Mononuclear cell (primary cell): ENCODE measurements around the gene CPNE5. TPM values are rescaled to one million over a fixed set of nuclear protein-coding genes. Genes with fewer than 3 reads are reported as not detected.

ENCODE experiments used
- H3K27me3 ChIP-seq: 2 replicates; pipeline ENCODE4 v1.6.0; 2011; ENCODE audit warnings: low read length, control low read depth; ENCODE audit not compliant: insufficient read depth
- H3K4me1 ChIP-seq: 2 replicates; pipeline ENCODE4 v1.5.1; 2011; ENCODE audit warnings: mild to moderate bottlenecking, low read length, control low read depth; ENCODE audit not compliant: insufficient read depth
- H3K4me3 ChIP-seq: 2 replicates; pipeline ENCODE4 v1.5.1; 2011; ENCODE audit warnings: mild to moderate bottlenecking, low read length, moderate library complexity
- H3K9me3 ChIP-seq: 2 replicates; pipeline ENCODE4 v1.5.1; 2011; ENCODE audit warnings: low read depth, mild to moderate bottlenecking, control low read depth, low read length
- total RNA-seq: library from RNA; depleted of rRNA; stranded (reverse); fragments of >200 nt; gene quantifications from one replicate; pipeline ENCODE4 v1.2.3, GENCODE V29; 2012

CPNE5 gene
- total RNA-seq, 1 donor = 6.9 TPM

GRCh38 chr6:36847991-36848390 lies 8.7 kb upstream of the CPNE5 start:
- no peak overlapping the region for H3K4me3 ChIP-seq
- peaks cover 37% of the 10 kb centered on the region for H3K4me1 ChIP-seq
- no peaks in the 10 kb centered on the region for H3K9me3 ChIP-seq
- H3K27me3 ChIP-seq = no peaks in the 10 kb centered on the region

- Histone ChIP-seq H3K4me3 (no peak overlapping the region), H3K4me1 (peaks cover 29% of the 10 kb centered on the region), H3K27me3 (no peaks in the 10 kb centered on the region), H3K9me3 (no peaks in the 10 kb centered on the region)
Measured at GRCh38 chr6:36847152-36847551, 7.9 kb upstream of the CPNE5 start.

- H3K4me1 ChIP-seq = peaks cover 22% of the 10 kb centered on the region
- H3K4me3 ChIP-seq = no peak overlapping the region
- H3K9me3 ChIP-seq = no peaks in the 10 kb centered on the region
- peaks cover 8% of the 10 kb centered on the region for H3K27me3 ChIP-seq
Measured at GRCh38 chr6:36845233-36845632, 6.0 kb upstream of the CPNE5 start.

DNA sequence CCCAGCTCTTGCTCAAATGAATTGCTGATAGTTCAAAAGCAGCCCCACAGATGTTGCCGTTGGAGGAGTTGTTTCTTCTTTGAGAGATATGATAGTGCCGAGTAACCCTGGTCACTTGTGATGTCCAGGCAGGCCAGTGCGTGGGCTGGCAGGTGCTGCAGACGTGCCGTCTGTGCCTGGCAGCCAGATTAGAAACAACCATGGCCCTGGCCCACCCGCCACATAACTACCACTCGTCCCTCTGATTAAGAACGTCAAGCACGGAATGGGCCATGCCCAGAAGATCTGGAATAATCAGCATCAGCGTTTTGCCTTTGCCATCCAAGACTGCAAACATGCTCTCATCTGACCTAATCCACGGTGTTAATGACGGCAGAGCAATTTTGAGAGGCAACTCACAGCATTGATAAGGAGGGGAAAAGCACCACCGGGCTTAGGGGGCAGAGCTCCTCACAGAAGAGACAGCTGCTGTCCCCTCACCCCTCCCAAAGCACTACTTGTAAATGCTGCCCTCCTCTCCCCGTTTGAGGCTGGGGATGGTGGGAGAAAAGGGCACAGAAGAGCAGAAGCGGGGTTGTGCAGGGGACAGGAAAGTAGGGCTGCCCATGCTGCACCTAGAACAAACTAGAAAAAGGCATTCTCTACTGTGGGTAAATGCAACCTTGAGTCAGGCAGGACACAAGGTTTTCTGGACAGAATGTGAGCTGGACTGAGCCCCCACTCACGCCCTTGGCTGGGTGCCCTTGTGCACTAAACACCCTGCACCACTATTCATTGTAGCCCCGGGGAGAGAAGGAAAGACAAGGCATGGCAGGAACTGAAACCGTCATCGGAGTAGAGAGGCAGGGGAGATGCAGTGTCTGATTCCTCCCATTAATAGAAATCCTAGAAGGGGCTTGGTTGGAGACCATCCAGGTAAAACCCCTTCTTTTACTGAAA lies 5.3 kb upstream of the CPNE5 start:
- H3K4me3 ChIP-seq = no peak overlapping the region
- H3K4me1 ChIP-seq = peaks cover 19% of the 10 kb centered on the region
- peaks cover 11% of the 10 kb centered on the region for H3K27me3 ChIP-seq
- no peaks in the 10 kb centered on the region for H3K9me3 ChIP-seq

GRCh38 chr6:36843170-36843569 lies 3.9 kb upstream of the CPNE5 start:
- Histone ChIP-seq H3K9me3 (no peaks in the 10 kb centered on the region), H3K4me1 (peaks cover 15% of the 10 kb centered on the region), H3K27me3 (peaks cover 23% of the 10 kb centered on the region), H3K4me3 (no peak overlapping the region)

DNA sequence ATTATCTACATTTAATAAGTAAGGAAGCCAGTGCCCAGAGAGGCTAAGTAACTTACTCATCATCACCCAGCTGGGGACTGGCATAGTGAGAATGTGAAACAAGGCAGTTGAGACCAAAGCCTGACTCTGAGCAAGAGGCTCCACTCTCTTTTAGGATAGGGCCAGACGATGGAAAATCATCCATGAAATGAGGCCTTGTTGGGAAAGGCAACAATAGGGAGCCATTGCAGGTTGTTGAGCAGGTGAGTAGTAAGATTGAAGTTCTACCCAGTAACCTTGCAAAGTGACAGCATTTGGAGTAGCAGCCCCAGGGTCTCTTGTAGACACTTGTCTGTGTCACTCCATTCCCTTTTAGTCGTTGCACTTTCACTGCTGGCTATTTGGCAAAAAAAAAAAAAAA lies 2.5 kb upstream of the CPNE5 start:
- Histone ChIP-seq H3K4me3 (no peak overlapping the region), H3K27me3 (peaks cover 27% of the 10 kb centered on the region), H3K4me1 (peaks cover 15% of the 10 kb centered on the region), H3K9me3 (no peaks in the 10 kb centered on the region)

DNA sequence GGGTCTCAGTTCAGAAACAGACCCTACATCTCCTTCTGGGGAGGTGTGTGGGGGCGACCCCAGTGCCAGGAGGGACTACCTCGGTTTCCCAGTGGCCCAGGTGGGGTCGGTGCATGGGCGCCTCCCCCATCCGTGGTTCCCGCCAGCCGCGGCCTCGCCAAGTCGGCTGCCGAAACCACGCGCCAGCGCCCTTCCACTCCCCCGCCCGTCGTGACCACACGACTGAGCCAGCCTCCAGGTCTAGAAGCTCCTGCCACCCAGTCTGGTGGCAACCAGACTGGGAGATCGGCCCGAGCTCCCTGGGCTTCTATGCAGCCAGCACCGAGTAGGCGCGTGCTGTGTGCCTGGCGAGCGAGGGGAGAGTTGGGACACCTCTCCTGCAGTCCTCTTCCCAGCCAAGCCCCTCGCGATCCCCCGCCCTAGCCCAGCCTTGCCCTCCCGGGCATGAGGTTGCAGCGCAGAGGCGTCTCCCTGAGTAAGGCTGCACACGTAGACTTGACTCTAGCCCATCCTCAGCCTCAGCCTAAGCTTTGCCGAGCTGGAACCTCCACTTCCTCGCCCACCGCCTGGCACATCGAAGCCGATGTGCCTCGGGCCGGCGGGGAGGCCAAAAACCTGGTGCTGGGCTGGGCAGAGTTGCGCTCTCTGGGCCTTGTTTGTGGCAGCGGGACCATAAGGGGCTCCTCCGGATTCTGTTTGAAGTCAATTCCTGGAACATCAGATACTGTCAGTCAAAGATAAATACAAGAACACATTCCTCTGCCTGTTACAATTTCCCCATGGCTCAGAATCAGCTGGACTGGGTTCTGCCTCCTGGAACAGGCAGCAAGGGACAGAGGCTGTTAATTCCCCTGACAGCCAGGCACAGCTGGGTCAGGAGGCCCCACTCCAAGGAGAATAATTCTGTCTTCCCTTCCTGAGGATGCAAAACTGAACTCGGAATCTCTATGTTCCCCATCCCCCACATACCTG lies 1.5 kb upstream of the CPNE5 start:
- no peak overlapping the region for H3K4me3 ChIP-seq

DNA sequence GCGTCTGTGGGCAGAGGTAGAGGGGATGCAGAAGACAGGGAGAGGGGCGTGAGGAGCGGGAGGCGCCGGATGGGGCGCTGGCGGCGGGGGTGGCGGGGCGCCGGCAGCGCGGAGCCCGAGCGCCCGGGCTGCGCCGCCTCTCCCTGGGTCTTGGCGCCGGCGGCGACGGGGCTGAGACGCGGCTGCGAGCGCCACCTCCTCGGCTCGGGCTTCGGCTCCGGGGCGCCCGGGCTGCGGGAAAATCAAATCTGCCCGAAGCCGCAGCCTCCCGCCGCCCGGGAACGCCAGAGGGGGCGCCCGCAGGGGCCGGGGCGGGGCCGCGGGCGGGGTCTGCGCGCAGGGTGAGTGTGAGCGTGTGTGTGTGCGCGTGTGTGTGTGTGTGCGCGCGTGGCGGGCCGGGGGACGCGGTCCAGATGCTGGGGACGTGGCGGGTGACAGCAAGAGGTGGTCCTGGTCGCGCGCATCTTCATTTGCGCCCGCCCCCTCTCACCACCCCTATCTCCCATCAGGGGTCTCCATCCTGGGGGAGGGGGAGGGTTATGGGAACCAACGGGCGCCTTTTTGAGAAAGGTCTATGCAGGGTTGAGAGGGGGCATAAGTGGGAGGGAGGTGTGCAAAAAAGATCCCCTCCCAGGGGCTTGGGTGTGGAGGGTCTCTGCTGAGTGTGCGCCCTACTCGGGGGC lies 646 bp upstream of the CPNE5 start:
- Histone ChIP-seq H3K4me3 (peak overlapping the region; percentile 10), H3K4me1 (peaks cover 15% of the 10 kb centered on the region), H3K9me3 (no peaks in the 10 kb centered on the region), H3K27me3 (peaks cover 27% of the 10 kb centered on the region)

More for the DNA sequence above, 1.5 kb upstream of the CPNE5 start:
- Histone ChIP-seq H3K27me3 (peaks cover 27% of the 10 kb centered on the region), H3K4me1 (peaks cover 15% of the 10 kb centered on the region), H3K9me3 (no peaks in the 10 kb centered on the region)

DNA sequence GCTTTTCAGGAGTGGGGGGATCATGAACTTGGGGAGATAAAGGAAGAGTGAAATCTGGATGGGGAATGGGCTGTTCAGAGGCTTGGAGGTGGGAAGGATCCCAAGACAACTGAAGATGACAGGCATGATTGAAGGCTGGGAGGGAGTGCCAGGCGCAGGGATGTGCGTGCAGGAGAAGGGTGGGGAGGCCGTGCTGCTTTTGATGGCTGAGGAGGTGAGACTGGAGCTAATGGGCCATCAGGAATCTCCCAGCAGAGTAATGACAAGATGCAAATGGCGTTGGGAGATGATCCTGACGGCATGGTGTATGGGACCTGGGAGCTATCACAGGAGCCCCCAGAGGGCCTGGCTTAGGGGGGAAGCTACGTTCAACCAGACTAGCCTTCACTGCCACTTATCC lies 1.6 kb downstream of the CPNE5 start:
- H3K9me3 ChIP-seq = no peaks in the 10 kb centered on the region
- H3K4me3 ChIP-seq = no peak overlapping the region
- H3K27me3 ChIP-seq = peaks cover 27% of the 10 kb centered on the region
- H3K4me1 ChIP-seq = peaks cover 15% of the 10 kb centered on the region

- H3K27me3 ChIP-seq = peaks cover 27% of the 10 kb centered on the region
- H3K4me3 ChIP-seq = no peak overlapping the region
- peaks cover 15% of the 10 kb centered on the region for H3K4me1 ChIP-seq
- H3K9me3 ChIP-seq = no peaks in the 10 kb centered on the region
Measured at GRCh38 chr6:36837022-36837339, 2.3 kb downstream of the CPNE5 start.

DNA sequence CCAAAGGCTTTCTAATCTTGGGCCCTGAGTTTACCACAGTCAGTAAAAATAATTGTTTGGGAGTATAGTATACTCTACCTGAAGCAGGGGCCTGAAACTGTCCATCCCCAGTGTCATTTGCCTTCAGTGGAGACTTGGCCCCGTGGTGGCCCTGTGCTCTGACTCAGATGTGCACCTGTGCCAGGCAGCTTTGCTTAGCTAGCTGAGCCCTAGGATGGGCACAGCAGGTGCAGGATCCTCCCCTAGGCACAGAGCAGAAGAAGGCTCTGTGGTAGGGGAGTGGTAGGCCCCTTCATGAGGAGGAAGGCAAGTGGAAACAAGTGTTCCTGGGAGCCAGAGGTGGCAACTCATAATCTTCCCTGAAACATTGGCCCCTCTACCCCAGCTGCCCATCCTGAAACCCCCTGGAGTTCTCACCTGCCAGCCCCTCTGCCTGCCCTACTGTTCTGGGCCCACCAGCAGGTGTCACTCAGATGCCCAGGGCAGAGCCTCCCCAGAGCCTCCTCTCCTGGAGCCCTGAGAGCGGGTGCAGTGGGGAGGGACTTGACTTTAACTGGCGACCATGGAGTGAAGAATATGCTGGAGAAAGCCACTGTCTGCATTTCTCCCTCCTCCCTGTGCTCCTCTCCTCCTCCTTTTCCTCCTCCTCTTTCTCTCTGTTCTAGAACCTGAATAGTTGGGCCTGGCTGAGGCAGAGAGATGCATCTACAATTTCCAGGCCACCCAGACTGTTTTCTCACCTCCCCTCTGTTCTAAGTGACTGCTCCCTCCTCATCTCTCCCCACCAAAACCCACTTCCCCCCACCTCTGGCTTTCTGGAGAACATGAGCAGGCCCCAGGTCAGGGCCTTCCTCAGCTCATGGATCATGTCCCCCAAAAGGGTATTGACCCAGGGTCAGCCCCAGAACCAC lies 2.9 kb downstream of the CPNE5 start:
- peaks cover 15% of the 10 kb centered on the region for H3K4me1 ChIP-seq
- peaks cover 26% of the 10 kb centered on the region for H3K27me3 ChIP-seq
- no peak overlapping the region for H3K4me3 ChIP-seq
- H3K9me3 ChIP-seq = no peaks in the 10 kb centered on the region

- H3K4me3 ChIP-seq = no peak overlapping the region
- peaks cover 16% of the 10 kb centered on the region for H3K27me3 ChIP-seq
- no peaks in the 10 kb centered on the region for H3K9me3 ChIP-seq
- H3K4me1 ChIP-seq = peaks cover 6% of the 10 kb centered on the region
Measured at GRCh38 chr6:36834576-36835341, 4.5 kb downstream of the CPNE5 start.

DNA sequence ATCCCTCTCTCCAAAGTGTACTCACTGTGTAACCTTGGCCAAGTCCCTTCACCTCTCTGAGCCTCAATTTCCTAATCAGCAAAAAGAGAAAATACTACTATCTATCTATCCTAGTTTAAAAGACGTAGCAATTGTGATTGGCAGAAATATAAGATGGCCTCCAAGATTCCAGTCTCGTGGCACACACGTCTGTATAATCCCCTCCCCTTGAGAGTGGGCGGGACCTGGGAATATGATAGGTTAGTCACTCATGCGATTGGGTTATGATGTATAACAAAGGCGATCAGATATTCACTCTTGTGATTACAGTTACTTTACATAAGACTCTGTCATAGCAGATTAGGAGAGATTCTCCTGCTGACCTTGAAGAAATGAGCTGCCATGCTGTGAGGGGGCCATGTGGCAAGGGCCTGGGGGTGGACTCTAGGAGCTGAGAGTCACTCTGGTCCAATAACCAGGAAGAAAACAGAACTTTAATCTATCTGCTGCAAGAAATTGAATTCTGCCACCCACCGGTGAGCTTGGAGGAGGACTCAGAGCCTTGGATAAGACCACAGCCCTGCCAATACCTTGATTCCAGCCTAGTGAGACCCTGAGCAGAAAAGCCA lies 6.0 kb downstream of the CPNE5 start:
- H3K27me3 ChIP-seq = peaks cover 5% of the 10 kb centered on the region
- no peaks in the 10 kb centered on the region for H3K9me3 ChIP-seq
- H3K4me1 ChIP-seq = peaks cover under 1% of the 10 kb centered on the region
- no peak overlapping the region for H3K4me3 ChIP-seq
